NCI-H446 treated with DMSO at 0.1 percent for 48 hours (cell line): ENCODE results near the gene PLXNA3.

ENCODE experiments used
- DNase-seq: peaks from one replicate; lab custom pipeline; 2025; lab: John Stamatoyannopoulos, UW

The PLXNA3 gene

GRCh38 chrX:154458954-154459778 lies 1.1 kb downstream of the PLXNA3 start:
- DNase-seq, result no peak

- no peak for DNase-seq
These were observed 1.8 kb downstream of the PLXNA3 start for GRCh38 chrX:154459832-154460231.

DNA sequence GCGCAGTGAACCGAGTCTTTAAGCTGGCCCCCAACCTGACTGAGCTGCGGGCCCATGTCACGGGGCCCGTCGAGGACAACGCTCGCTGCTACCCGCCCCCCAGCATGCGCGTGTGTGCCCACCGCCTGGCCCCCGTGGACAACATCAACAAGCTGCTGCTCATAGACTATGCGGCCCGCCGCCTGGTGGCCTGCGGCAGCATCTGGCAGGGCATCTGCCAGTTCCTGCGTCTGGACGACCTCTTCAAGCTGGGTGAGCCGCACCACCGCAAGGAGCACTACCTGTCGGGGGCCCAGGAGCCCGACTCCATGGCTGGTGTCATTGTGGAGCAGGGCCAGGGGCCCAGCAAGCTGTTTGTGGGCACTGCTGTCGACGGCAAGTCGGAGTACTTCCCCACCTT lies 2.2 kb downstream of the PLXNA3 start:
- DNase-seq, result no peak

GRCh38 chrX:154462396-154462795 lies 4.3 kb downstream of the PLXNA3 start:
- DNase-seq, result no peak

GRCh38 chrX:154463611-154464220 lies 5.6 kb downstream of the PLXNA3 start:
- no peak for DNase-seq

- DNase-seq, result no peak
These were observed 6.8 kb downstream of the PLXNA3 start for GRCh38 chrX:154464806-154465365.

DNA sequence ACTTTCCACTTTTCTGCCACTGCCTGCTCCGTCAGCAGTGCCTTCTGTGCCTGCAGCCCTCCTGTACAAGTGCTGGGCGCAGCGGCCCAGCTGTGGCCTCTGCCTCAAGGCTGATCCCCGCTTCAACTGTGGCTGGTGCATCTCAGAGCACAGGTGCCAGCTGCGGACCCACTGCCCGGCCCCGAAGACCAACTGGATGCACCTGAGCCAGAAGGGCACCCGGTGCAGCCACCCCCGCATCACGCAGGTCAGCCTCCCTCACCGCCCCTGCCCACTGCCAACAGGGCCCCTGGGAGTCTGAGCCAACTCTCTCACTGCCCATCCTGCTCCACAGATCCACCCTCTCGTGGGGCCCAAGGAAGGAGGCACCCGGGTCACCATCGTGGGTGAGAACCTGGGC lies 7.5 kb downstream of the PLXNA3 start:
- no peak for DNase-seq

- no peak for DNase-seq
These were observed 8.0 kb downstream of the PLXNA3 start for GRCh38 chrX:154466036-154466435.

DNA sequence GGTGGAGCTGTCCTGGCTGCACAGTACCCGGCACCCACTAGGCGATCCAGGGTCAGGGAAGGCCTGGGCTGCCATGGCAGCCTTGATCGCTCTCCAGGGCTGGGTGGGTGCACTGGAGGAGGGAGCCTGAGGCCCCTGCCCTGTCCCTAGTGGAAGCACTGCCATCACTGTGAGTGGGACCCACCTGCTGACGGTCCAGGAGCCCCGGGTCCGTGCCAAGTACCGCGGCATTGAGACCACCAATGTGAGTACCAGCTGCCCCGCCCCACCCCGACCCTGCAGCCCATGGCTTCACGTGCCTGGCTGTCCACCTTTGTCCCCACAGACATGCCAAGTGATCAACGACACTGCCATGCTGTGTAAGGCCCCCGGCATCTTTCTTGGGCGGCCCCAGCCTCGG lies 8.8 kb downstream of the PLXNA3 start:
- DNase-seq, result no peak

- DNase-seq, result no peak
These were observed 9.5 kb downstream of the PLXNA3 start for GRCh38 chrX:154467556-154467955.

- DNase-seq, result no peak
These were observed 10.1 kb downstream of the PLXNA3 start for GRCh38 chrX:154468217-154468616.

GRCh38 chrX:154469114-154469513 lies 11.0 kb downstream of the PLXNA3 start:
- no peak for DNase-seq

- DNase-seq, result no peak
These were observed 11.8 kb downstream of the PLXNA3 start for GRCh38 chrX:154469880-154470279.

DNA sequence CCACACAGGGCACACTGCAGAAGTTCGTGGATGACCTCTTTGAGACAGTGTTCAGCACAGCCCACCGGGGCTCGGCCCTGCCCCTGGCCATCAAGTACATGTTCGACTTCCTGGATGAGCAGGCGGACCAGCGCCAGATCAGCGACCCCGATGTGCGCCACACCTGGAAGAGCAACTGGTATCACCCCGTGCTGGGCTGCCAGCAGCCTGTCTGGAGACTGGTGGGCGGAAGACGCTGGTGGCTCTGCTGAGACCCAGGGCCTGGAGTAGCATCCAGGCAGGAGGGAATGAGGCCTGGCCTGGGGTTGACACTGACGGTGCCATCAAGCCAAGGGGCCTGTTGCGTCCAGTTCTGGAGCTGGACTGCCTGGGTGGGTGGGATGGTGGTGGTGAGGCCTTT lies 12.4 kb downstream of the PLXNA3 start:
- DNase-seq, result no peak

DNA sequence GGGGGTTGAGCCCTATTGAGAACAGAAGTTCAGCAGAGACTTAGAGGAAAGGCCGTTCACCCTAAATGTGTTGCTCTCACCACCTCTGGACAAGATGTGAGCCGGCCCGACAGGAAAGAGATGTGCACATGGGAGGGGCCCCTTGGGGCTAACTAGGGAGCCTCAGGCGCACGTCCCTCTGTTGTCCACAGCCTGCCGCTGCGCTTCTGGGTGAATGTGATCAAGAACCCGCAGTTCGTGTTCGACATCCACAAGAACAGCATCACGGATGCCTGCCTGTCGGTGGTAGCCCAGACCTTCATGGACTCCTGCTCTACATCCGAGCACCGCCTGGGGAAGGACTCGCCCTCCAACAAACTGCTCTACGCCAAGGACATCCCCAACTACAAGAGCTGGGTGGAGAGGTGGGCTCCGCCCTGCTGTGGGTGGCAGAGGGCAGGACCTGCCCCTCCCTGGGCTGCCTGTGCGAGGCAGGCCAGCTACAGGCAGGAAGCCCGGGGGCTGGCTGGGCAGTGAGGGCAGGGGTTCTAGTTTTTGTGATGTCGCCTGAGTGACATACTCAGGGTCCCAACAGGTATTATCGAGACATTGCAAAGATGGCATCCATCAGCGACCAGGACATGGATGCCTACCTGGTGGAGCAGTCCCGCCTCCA lies 13.0 kb downstream of the PLXNA3 start:
- DNase-seq, result no peak

DNA sequence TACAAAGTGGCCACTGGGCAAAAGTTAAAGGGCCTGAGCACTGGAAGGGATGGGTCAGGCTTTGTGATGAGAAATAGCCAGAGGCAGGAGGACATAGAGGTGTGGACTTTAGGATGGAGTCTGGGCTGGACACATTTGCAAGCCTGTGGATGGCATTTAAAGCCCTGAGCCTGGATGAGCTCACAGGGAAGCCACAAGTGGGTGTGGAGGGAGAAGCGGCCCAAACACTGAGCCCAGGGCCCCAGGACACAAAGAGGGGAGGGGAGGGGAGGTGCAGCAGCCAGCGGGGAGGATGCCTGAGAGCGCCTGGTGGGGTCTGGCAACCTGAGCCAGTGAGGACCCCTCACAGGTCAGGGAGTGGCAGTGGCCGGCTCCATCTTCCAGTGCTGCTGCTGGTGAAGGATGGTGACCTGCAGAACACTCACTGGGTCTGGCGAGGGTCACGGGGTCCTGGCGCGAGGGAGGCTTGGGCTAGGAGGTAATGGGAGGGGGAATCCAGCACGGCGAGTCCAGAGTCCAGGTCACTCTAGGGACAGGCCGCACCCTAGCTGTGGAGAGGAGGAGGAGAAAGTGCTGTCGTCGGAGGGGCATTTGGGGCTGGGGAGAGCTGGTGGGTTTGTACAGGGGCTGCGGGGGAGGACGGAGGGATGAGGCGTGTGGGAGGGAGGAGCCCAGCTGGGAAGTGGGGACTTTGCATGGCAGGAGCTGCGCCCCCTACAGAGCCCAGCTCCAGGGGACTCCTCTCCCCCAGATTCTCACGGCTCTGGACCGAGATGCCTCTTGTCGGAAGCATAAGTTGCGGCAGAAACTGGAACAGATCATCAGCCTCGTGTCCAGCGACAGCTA lies 14.0 kb downstream of the PLXNA3 start:
- DNase-seq, result no peak

GRCh38 chrX:154472685-154473632 lies 14.9 kb downstream of the PLXNA3 start:
- no peak for DNase-seq

DNA sequence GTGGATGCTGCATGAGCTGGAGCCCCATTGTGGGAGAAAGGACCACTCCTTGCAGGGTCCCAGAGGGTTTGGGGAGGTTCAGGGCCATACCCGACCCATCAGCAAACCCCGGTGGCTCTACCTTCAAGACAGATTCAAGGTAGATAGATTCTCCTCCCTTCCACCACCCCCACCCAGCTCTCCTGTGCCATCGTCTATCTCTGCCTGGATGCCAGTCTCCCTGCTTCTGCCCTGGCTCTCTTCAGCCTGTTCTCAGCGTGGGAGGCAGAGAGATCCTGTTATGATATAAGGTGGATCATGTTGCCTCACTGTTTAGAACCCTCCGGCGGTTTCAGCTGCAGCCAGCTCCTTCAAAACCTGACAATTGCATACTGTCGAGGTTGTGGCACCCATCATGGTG lies 15.6 kb downstream of the PLXNA3 start:
- no peak for DNase-seq

DNA sequence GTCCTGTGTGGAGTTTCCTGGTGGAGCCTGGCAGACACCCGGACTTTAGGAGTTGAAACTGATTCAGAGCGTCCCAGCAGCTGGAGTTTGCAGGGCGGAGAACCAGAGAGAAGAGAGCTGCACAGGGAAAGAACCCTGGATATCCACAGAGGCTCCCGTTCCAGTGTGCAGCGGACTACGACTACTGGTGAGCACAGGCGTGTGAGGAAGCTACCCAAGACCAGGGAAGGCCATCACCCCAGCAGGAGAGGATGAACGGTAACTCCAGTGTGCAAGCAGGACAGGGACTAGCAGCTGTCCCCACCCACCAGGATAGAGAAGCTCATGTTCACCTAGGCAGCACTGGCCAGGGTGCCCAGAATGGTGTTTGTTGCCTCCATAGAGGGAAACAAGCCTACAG lies 18.7 kb downstream of the PLXNA3 start:
- no peak for DNase-seq

DNA sequence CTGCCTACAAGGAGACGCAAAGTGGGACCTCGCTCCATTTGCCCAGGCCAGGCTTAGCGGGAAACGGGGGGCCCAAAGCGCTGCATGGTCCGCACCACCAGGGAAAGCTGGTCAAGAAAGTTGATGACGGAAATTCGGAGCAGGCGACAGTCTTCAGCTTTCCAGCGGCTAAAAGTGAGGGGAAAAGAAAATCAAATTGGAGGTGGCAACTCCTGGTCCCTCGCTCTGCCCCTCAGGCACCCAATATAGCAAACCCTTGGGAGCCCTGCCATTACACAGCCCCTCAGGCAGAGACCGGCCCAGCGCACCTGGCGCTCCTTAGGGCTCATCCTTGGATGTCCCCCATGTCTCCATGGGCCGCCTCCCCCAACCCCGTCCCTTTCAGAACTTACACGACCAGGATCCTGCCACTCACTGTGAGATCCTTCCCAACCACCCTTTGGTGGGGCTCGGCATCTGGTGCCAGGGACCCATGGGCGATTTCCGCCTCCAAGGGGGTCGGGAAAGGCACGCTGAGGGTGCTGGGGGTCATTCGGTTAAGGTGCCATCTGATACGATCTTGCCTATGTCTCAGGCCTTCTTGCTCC lies 19.9 kb downstream of the PLXNA3 start:
- no peak for DNase-seq
